NCI-H526 treated with DMSO at 0.1 percent for 48 hours (cell line): ENCODE measurements around the gene MAML3.

ENCODE experiments used
- DNase-seq: peaks from one replicate; lab custom pipeline; 2025; lab: John Stamatoyannopoulos, UW

MAML3 gene

GRCh38 chr4:139753686-139754085 lies 400.3 kb downstream of the MAML3 start:
- no peak for DNase-seq

- no peak for DNase-seq
Observed at GRCh38 chr4:139749835-139750498, 404.0 kb downstream of the MAML3 start.

GRCh38 chr4:139749338-139749737 lies 404.6 kb downstream of the MAML3 start:
- DNase-seq, result peak; percentile 40

GRCh38 chr4:139746431-139747171 lies 407.4 kb downstream of the MAML3 start:
- no peak for DNase-seq

- DNase-seq, result no peak
Observed at GRCh38 chr4:139745111-139745639, 408.8 kb downstream of the MAML3 start.

- peak; percentile 19 for DNase-seq
Observed at GRCh38 chr4:139744232-139744631, 409.8 kb downstream of the MAML3 start.

GRCh38 chr4:139743027-139743426 lies 411.0 kb downstream of the MAML3 start:
- DNase-seq, result no peak

- DNase-seq, result no peak
Observed at GRCh38 chr4:139740531-139741041, 413.4 kb downstream of the MAML3 start.

GRCh38 chr4:139740121-139740520 lies 413.9 kb downstream of the MAML3 start:
- DNase-seq, result no peak

GRCh38 chr4:139738846-139739613 lies 415.0 kb downstream of the MAML3 start:
- no peak for DNase-seq

GRCh38 chr4:139736661-139737060 lies 417.3 kb downstream of the MAML3 start:
- no peak for DNase-seq

- no peak for DNase-seq
Observed at GRCh38 chr4:139736274-139736660, 417.7 kb downstream of the MAML3 start.

- no peak for DNase-seq
Observed at GRCh38 chr4:139735381-139736273, 418.4 kb downstream of the MAML3 start.

GRCh38 chr4:139734875-139735380 lies 419.1 kb downstream of the MAML3 start:
- DNase-seq, result peak; percentile 87

- DNase-seq, result no peak
Observed at GRCh38 chr4:139734201-139734874, 419.6 kb downstream of the MAML3 start.

- DNase-seq, result no peak
Observed at GRCh38 chr4:139732991-139733570, 420.9 kb downstream of the MAML3 start.

GRCh38 chr4:139728840-139729239 lies 425.1 kb downstream of the MAML3 start:
- DNase-seq, result no peak

- no peak for DNase-seq
Observed at GRCh38 chr4:139728146-139728545, 425.8 kb downstream of the MAML3 start.

GRCh38 chr4:139726615-139727014 lies 427.4 kb downstream of the MAML3 start:
- no peak for DNase-seq

GRCh38 chr4:139725236-139725635 lies 428.7 kb downstream of the MAML3 start:
- DNase-seq, result no peak
